ENCODE measurements around the gene CCNK.
A peak's percentile ranks its signal among the peaks of the same experiment; 100 is the strongest.

The CCNK gene

GRCh38 chr14:99522934-99523703 is 41.9 kb downstream of the CCNK start:
- H3K4me3 ChIP-seq (ENCODE audit: low read depth, low read length): no peak overlapping the region
- in situ Hi-C loops (cut with HindIII; ENCODE audit: low pct_ligation_motif_present, low sequenced_read_pairs): no loop called here
- no peak overlapping the region for H3K27ac ChIP-seq

GRCh38 chr14:99523704-99524055 is 42.5 kb downstream of the CCNK start:
- Histone ChIP-seq H3K36me3 (replicated peaks) (no peaks in the 10 kb centered on the region), H3K27me3 (replicated peaks) (no peaks in the 10 kb centered on the region), H3K27ac (no peak overlapping the region), H3K4me3 (ENCODE audit: low read depth, low read length) (no peak overlapping the region)
- no peak for DNase-seq
- in situ Hi-C loops (cut with HindIII; ENCODE audit: low pct_ligation_motif_present, low sequenced_read_pairs): no loop called here
- no peak for TF ChIP-seq CTCF (IDR thresholded peaks at IDR 0.05; ENCODE audit: low read depth, low read length, missing control alignments)

More at GRCh38 chr14:99522934-99523703, 41.9 kb downstream of the CCNK start:
- no peak for DNase-seq
- TF ChIP-seq CTCF (IDR thresholded peaks at IDR 0.05; ENCODE audit: low read depth, low read length, missing control alignments): no peak
- no peaks in the 10 kb centered on the region for H3K27me3 ChIP-seq (replicated peaks)
- H3K36me3 ChIP-seq (replicated peaks): no peaks in the 10 kb centered on the region

DNA sequence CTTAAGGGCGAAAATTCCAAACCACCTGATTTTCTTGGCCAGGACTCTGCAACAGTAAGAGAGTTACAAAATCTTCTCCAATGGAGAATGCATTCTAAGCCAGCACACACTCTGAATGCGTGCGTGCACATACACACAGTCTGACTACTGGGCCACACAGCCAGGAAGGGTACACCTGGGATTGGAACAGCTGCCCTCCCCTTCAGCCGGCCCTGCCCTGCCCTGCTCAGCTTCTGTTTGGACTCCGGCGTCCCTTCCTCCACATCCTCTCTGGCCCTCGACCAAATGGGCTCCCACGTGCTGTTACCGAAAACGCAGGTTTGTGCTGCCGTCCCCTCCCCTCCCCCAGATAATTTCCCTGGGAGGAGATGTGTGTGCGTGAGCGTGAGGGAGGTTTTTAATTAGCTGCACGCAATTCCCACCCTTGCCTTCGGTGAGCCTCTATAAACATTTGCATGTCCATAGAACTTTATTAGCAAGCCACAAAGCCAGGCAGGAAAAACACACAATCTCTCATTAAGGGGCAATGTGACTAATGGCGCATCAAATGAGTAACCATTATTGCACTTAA is 43.0 kb downstream of the CCNK start:
- TF ChIP-seq CTCF (IDR thresholded peaks at IDR 0.05; ENCODE audit: low read depth, low read length, missing control alignments): no peak
- no peak for DNase-seq
- in situ Hi-C loops (cut with HindIII; ENCODE audit: low pct_ligation_motif_present, low sequenced_read_pairs): no loop called here
- H3K27ac ChIP-seq: no peak overlapping the region
- no peaks in the 10 kb centered on the region for H3K27me3 ChIP-seq (replicated peaks)
- no peak overlapping the region for H3K4me3 ChIP-seq (ENCODE audit: low read depth, low read length)
- H3K36me3 ChIP-seq (replicated peaks): no peaks in the 10 kb centered on the region

GRCh38 chr14:99524804-99525698 is 43.8 kb downstream of the CCNK start:
- DNase-seq: peak; percentile 16
- no peaks in the 10 kb centered on the region for H3K36me3 ChIP-seq (replicated peaks)
- no peak overlapping the region for H3K4me3 ChIP-seq (ENCODE audit: low read depth, low read length)
- peak; percentile 57 for TF ChIP-seq CTCF (IDR thresholded peaks at IDR 0.05; ENCODE audit: low read depth, low read length, missing control alignments)
- in situ Hi-C loops (cut with HindIII; ENCODE audit: low pct_ligation_motif_present, low sequenced_read_pairs): no loop called here
- H3K27ac ChIP-seq: no peak overlapping the region
- H3K27me3 ChIP-seq (replicated peaks): no peaks in the 10 kb centered on the region

DNA sequence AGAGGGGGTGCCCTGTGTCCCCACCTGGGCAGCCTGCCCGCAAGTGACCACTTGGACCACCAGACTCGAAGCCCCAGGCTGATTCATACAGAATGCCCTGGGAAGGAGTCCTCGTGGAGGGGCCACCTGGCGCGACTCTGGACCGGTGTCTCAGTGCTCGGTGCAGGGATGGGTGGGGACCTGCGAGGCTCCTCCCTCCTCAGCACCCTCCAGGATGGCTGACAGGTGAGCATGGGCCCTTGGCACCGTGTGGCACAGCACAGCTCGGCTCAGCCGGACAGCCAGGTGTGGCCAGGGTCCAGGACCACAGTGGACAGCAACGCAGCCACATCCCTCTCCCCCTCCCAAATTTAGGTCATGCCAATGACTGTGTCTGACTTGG is 44.5 kb downstream of the CCNK start:
- Histone ChIP-seq H3K4me3 (ENCODE audit: low read depth, low read length) (no peak overlapping the region), H3K27ac (no peak overlapping the region), H3K27me3 (replicated peaks) (no peaks in the 10 kb centered on the region), H3K36me3 (replicated peaks) (no peaks in the 10 kb centered on the region)
- in situ Hi-C loops (cut with HindIII; ENCODE audit: low pct_ligation_motif_present, low sequenced_read_pairs): no loop called here
- DNase-seq: no peak
- no peak for TF ChIP-seq CTCF (IDR thresholded peaks at IDR 0.05; ENCODE audit: low read depth, low read length, missing control alignments)

Data from brain microvascular endothelial cell (primary cell).